ENCODE results near the gene EPS15.
"Not testable (repeated sequence)": the region's sequence is repeated elsewhere in the genome, so short reads cannot be mapped to it uniquely, and the experiment has no call there.

Gene EPS15

GRCh38 chr1:51329443-51330325, 189.4 kb downstream of the EPS15 start:
- no peak for FAIRE-seq

- no peak for FAIRE-seq
Measured at GRCh38 chr1:51328926-51329325, 190.1 kb downstream of the EPS15 start.

GRCh38 chr1:51328279-51328678, 190.8 kb downstream of the EPS15 start:
- FAIRE-seq, result no peak

- no peak for FAIRE-seq
Measured at GRCh38 chr1:51327386-51327785, 191.7 kb downstream of the EPS15 start.

GRCh38 chr1:51326839-51327238, 192.2 kb downstream of the EPS15 start:
- FAIRE-seq, result no peak

GRCh38 chr1:51325878-51326755, 192.9 kb downstream of the EPS15 start:
- FAIRE-seq, result no peak

GRCh38 chr1:51325391-51325790, 193.7 kb downstream of the EPS15 start:
- FAIRE-seq, result no peak

- FAIRE-seq, result not testable (repeated sequence)
Measured at GRCh38 chr1:51325011-51325385, 194.1 kb downstream of the EPS15 start.

- no peak for FAIRE-seq
Measured at GRCh38 chr1:51324251-51325010, 194.6 kb downstream of the EPS15 start.

- no peak for FAIRE-seq
Measured at GRCh38 chr1:51323778-51324177, 195.3 kb downstream of the EPS15 start.

- no peak for FAIRE-seq
Measured at GRCh38 chr1:51322417-51323101, 196.5 kb downstream of the EPS15 start.

- no peak for FAIRE-seq
Measured at GRCh38 chr1:51321924-51322280, 197.2 kb downstream of the EPS15 start.

GRCh38 chr1:51320967-51321923, 197.8 kb downstream of the EPS15 start:
- FAIRE-seq, result no peak

- no peak for FAIRE-seq
Measured at GRCh38 chr1:51317798-51318197, 201.3 kb downstream of the EPS15 start.

- no peak for FAIRE-seq
Measured at GRCh38 chr1:51316846-51317120, 202.3 kb downstream of the EPS15 start.

GRCh38 chr1:51316113-51316845, 202.8 kb downstream of the EPS15 start:
- FAIRE-seq, result no peak

- FAIRE-seq, result no peak
Measured at GRCh38 chr1:51314974-51315373, 204.1 kb downstream of the EPS15 start.

- no peak for FAIRE-seq
Measured at GRCh38 chr1:51313961-51314777, 204.9 kb downstream of the EPS15 start.

GRCh38 chr1:51313268-51313852, 205.7 kb downstream of the EPS15 start:
- FAIRE-seq, result no peak

- no peak for FAIRE-seq
Measured at GRCh38 chr1:51312718-51313117, 206.3 kb downstream of the EPS15 start.

All from A204.1 (cell line).